Natural killer cell (primary cell): ENCODE results near the gene SP9. TPM values are rescaled to one million over a fixed set of nuclear protein-coding genes. Genes with fewer than 3 reads are reported as not detected.
A peak's percentile ranks its signal among the peaks of the same experiment; 100 is the strongest.

ENCODE experiments used
- ATAC-seq, 3 donors: fragments of 150-1000 bp in 2 of 3; fragments of 200-7000 bp in 1 of 3; cut with Tn5 transposase; 1 replicate in 1 of 3; 2 replicates in 2 of 3; pipeline ENCODE4 v1.10.0; 2021; ENCODE audit warnings: mild to moderate bottlenecking in 2 of 3, moderate library complexity in 2 of 3
- DNase-seq, 2 donors: peaks; one replicate each; pipeline versions ENCODE4 v3.0.0 to v3.0.0-alpha.2; 2013 to 2021; ENCODE audit warnings: mixed read lengths in 1 of 2
- H3K27ac ChIP-seq: one replicate; pipeline ENCODE4 v1.5.1; 2013; ENCODE audit warnings: mild to moderate bottlenecking, low read length
- H3K27me3 ChIP-seq: one replicate; pipeline ENCODE4 v1.6.1; 2013; ENCODE audit warnings: low read length; ENCODE audit not compliant: control insufficient read depth, insufficient read depth
- H3K36me3 ChIP-seq: one replicate; pipeline ENCODE4 v1.6.1; 2013; ENCODE audit warnings: low read length; ENCODE audit not compliant: control insufficient read depth, insufficient read depth
- H3K4me1 ChIP-seq: one replicate; pipeline ENCODE4 v1.6.1; 2013; ENCODE audit warnings: low read length; ENCODE audit not compliant: control insufficient read depth, insufficient read depth
- H3K4me3 ChIP-seq: one replicate; pipeline ENCODE4 v1.5.1; 2013; ENCODE audit warnings: low read length
- H3K9me3 ChIP-seq: one replicate; pipeline ENCODE4 v1.6.1; 2013; ENCODE audit warnings: low read length; ENCODE audit not compliant: control insufficient read depth, insufficient read depth
- H3K27ac Mint-ChIP-seq, 2 donors: one replicate each; pipeline ENCODE4 v1.8.0; 2022; ENCODE audit warnings: mild to moderate bottlenecking in 2 of 2, mixed read lengths in 2 of 2, moderate library complexity in 1 of 2
- H3K27me3 Mint-ChIP-seq, 2 donors: one replicate each; pipeline ENCODE4 v1.8.0; 2022; ENCODE audit warnings: low read depth in 2 of 2, mixed read lengths in 2 of 2
- H3K36me3 Mint-ChIP-seq: one replicate; pipeline ENCODE4 v1.8.0; 2022; ENCODE audit warnings: mixed read lengths
- H3K4me1 Mint-ChIP-seq, 2 donors: one replicate each; pipeline ENCODE4 v1.8.0; 2022; ENCODE audit warnings: mixed read lengths in 2 of 2
- H3K4me3 Mint-ChIP-seq: one replicate; pipeline ENCODE4 v1.8.0; 2022; ENCODE audit warnings: mild to moderate bottlenecking, moderate library complexity, mixed read lengths
- H3K9me3 Mint-ChIP-seq, 2 donors: one replicate each; pipeline ENCODE4 v1.8.0; 2022; ENCODE audit warnings: mixed read lengths in 2 of 2
- WGBS: methylation state at CpG from one replicate; pipeline ENCODE4 v1.1.7; 2013; ENCODE audit warnings: missing lambda C conversion rate; ENCODE audit not compliant: insufficient coverage; 5-methylcytosine and 5-hydroxymethylcytosine counted together
- intact Hi-C: fragments of 100-400 bp; cut with micrococcal nuclease; formaldehyde crosslinking; loops from one replicate; pipeline ENCODE4 v1.14.2; 2022
- total RNA-seq, 4 donors: library from RNA; stranded (reverse); fragments of 120-200 nt in 1 of 4; gene quantifications; one replicate each; pipeline versions ENCODE4 v1.2.3 to v1.2.4, GENCODE V29; 2013 to 2022
- TF ChIP-seq, protein P1 (sequence below): fragments of 200-600 bp; IDR thresholded peaks from one replicate; pipeline ENCODE4 v1.8.0; 2022; ENCODE audit warnings: antibody characterized with exemption

The SP9 gene
- total RNA-seq, 3 donors from 2014 or later (not counting 1 experiment from before 2014, with no cell fraction given): not detected

- Histone ChIP-seq H3K4me1 (peaks cover 42% of the 10 kb centered on the region), H3K27ac (no peak overlapping the region), H3K9me3 (no peaks in the 10 kb centered on the region), H3K4me3 (no peak overlapping the region), H3K36me3 (no peaks in the 10 kb centered on the region), H3K27me3 (peaks cover 75% of the 10 kb centered on the region)
- WGBS: 6% methylated on average over 52 of the region's 52 CpGs
- Mint-ChIP-seq H3K27ac (peak overlapping the region; percentile 75 to 87), H3K27me3 (peaks cover 55 to 70% of the 10 kb centered on the region in 2 donors), H3K9me3 (no peaks in the 10 kb centered on the region), H3K4me1 (peaks cover 34 to 48% of the 10 kb centered on the region in 2 donors), H3K4me3 (peak overlapping the region; percentile 88), H3K36me3 (peaks cover 6% of the 10 kb centered on the region)
- ATAC-seq (peak in 1 of 3 donors; percentile 14), DNase-seq (no peak)
- intact Hi-C loops: loop anchor here (1.0 kb wide), 5 partner anchors 94 to 1315 kb away; partner anchors contain the start of gene OLA1
- TF ChIP-seq, protein P1, sequence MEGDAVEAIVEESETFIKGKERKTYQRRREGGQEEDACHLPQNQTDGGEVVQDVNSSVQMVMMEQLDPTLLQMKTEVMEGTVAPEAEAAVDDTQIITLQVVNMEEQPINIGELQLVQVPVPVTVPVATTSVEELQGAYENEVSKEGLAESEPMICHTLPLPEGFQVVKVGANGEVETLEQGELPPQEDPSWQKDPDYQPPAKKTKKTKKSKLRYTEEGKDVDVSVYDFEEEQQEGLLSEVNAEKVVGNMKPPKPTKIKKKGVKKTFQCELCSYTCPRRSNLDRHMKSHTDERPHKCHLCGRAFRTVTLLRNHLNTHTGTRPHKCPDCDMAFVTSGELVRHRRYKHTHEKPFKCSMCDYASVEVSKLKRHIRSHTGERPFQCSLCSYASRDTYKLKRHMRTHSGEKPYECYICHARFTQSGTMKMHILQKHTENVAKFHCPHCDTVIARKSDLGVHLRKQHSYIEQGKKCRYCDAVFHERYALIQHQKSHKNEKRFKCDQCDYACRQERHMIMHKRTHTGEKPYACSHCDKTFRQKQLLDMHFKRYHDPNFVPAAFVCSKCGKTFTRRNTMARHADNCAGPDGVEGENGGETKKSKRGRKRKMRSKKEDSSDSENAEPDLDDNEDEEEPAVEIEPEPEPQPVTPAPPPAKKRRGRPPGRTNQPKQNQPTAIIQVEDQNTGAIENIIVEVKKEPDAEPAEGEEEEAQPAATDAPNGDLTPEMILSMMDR: no peak
Observed at GRCh38 chr2:174341995-174342685, 7.4 kb downstream of the SP9 start.

DNA sequence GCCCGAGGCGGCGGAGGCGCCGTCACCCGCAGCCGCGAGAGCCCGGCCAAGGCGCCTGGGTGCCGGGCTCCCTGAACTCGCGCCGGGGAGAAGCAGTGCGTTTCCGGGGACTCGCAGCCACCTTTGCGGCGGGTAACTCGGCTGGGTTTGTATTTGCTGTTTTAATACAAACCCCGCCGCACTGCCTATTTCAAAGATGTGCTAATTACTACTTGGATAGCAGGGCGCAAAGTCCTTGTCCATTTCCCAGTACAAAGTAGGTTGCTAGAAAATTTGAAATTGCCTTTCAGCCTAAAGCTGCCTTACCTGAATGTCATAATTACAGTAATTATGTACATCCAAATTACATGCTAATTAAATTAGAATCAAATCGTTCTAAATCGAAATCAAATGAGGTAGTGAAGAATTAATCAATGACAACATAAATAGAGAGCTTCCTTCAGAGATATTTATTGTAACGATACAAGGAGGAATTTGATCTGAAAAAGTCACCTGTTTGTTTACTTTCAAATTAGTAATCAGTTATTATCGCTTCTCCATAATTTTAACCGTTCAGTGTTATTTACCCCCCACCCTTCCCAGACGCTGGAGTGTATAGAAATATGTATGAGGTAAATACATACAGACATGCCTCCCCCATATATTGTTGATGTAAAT is 8.1 kb downstream of the SP9 start:
- peaks cover 30 to 43% of the 10 kb centered on the region in 2 donors for H3K4me1 Mint-ChIP-seq
- Histone ChIP-seq H3K36me3 (no peaks in the 10 kb centered on the region), H3K9me3 (no peaks in the 10 kb centered on the region), H3K27me3 (peaks cover 70% of the 10 kb centered on the region), H3K27ac (no peak overlapping the region), H3K4me3 (no peak overlapping the region), H3K4me1 (peaks cover 36% of the 10 kb centered on the region)
- DNase-seq (peak in 1 of 2 donors; percentile 69), ATAC-seq (peak in 2 of 3 donors; percentile 23 to 33)
- no peaks in the 10 kb centered on the region for H3K9me3 Mint-ChIP-seq
- H3K36me3 Mint-ChIP-seq: peaks cover 7% of the 10 kb centered on the region
- intact Hi-C loops: no loop called here
- TF ChIP-seq, protein P1: no peak
- WGBS: 2% methylated on average over 23 of the region's 29 CpGs
- H3K27ac Mint-ChIP-seq: no peak overlapping the region
- peak overlapping the region; percentile 56 for H3K4me3 Mint-ChIP-seq
- H3K27me3 Mint-ChIP-seq: peaks cover 52 to 65% of the 10 kb centered on the region in 2 donors

DNA sequence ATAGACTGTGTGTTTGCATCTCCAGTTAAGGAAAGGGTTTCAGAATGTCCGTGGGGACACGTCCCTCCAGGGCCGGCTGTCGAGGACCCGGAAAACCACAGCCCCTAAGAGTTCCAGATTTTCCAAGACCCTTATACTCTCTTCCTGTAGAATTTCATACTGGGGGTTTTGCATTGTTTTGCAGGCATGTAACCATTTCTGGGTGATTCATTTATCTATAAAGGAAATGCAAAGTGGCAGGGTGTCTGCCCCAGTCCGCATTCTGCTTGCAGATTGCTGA is 8.5 kb downstream of the SP9 start:
- Histone ChIP-seq H3K9me3 (no peaks in the 10 kb centered on the region), H3K27me3 (peaks cover 65% of the 10 kb centered on the region), H3K36me3 (peaks cover under 1% of the 10 kb centered on the region), H3K27ac (no peak overlapping the region), H3K4me3 (no peak overlapping the region), H3K4me1 (peaks cover 35% of the 10 kb centered on the region)
- intact Hi-C loops: no loop called here
- DNase-seq: peak in 1 of 2 donors; percentile 36
- Mint-ChIP-seq H3K4me1 (peaks cover 29 to 41% of the 10 kb centered on the region in 2 donors), H3K4me3 (peak overlapping the region; percentile 49), H3K27me3 (peaks cover 49 to 61% of the 10 kb centered on the region in 2 donors), H3K9me3 (no peaks in the 10 kb centered on the region), H3K27ac (no peak overlapping the region), H3K36me3 (peaks cover 9% of the 10 kb centered on the region)
- TF ChIP-seq, protein P1: no peak
- no peak for ATAC-seq
- WGBS: 8% methylated on average over 2 of the region's 6 CpGs
